GM19023 (cell line): Measurements from ENCODE around the gene MAD2L2.
"Not testable (repeated sequence)": the region's sequence is repeated elsewhere in the genome, so short reads cannot be mapped to it uniquely, and the experiment has no call there.

Experiments used
- ATAC-seq: cut with Tn5 transposase; IDR thresholded peaks from one replicate; pipeline ENCODE4 v1.9.1; 2021; ENCODE audit warnings: mild to moderate bottlenecking, moderate library complexity; ENCODE audit not compliant: unreplicated experiment

MAD2L2 gene

DNA sequence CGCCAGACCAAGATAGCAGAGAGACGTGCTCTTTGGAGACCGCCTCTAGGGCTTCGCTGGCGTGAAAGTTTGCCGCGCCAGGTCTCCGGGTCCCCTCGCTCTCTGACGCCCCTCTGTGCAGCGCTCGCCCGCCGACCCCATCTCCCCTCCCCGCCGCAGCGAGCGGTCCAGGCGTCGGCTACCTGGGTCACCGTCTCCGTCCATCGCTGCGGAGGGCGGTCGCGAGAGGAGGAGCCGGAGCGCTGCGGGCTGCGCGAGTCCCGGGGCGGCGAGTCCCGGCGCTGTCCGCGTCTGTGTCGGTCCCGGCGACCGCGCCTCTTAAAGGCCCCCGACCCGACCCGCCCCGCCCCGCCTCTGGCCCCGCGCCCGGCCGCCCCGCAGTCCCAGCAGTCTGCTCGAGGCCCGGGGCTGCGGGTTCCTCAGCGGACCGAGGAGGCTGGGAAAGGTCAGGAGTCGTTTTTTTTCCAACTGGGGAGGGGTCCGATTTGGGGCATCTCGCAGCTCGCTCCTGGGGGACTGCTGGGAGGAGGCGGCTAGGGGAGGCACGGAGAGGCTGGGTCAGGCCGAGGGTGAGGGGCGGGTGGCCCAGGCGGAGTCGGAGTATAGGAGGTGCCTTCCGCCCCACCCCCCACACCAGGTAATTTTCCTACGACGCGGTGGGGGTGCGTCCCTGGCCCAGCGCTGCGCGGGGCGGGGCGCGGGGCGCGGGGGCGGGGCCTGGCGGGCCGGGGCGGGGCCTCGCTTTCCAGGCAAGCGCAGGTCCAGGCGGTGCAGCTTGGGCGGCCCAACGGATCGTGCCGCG, 26.6 kb downstream of the MAD2L2 start, which contains the start of the genes FBXO2 and FBXO44:
TSS of gene FBXO2 (minus strand) at position 293 of the 802 bp plus-strand sequence. CDS start at position 204, 89 bp downstream.
TSS of gene FBXO44 (plus strand) at position 741 of the 802 bp plus-strand sequence. CDS start 959 bp downstream, outside the sequence.
- peak; percentile 70 for ATAC-seq

DNA sequence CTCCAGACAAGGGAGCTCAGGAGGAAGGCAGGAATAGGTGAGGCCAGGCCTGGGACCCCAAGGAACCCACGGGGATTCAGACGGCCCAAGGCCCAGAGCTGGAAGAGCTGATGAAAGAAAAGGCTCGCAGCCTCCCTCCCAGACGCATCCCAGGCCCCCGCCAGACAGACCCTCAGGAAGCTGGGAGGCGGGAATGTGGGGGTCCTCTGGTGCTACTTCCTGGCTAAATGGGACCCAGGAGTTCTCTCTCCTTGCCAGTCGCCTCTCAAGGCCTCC, 27.1 kb downstream of the MAD2L2 start:
- no peak for ATAC-seq

DNA sequence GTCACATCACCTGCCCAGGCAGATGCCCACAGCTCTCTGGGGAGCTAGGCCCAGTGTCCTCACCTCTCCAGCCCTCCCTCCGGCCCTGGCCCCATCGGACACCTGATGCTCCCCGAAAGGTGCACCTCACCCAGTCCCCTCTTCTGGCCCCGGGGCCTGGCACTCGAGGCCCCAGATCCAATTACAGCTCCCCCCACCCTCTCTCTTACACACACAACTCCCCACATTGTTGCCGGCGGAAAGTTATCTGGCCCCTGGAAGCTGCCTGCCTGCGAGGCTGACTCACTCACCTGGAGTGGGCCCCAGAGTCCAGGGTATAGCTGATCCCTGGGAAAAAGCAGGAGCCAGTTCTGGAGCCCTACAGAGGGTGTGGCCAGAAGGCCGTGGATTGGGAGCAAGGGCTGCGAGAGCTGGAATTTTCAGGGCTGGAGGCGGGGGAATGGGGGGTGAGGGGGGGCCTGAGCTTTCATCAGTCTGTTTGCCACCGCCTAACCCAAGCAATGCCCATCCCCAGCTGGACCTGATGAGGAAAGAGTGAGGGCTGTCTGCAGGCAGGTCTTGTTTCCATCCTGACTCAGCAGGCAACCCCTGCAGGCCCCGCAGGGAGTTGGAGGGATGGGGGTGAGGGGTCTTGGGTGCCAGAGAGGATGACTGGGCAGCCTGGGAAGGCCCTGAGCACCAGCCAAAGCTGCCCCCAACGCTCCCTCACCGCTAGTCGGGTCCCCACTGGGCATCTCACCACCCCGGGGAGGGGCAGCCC, 27.7 kb downstream of the MAD2L2 start:
- ATAC-seq: no peak

DNA sequence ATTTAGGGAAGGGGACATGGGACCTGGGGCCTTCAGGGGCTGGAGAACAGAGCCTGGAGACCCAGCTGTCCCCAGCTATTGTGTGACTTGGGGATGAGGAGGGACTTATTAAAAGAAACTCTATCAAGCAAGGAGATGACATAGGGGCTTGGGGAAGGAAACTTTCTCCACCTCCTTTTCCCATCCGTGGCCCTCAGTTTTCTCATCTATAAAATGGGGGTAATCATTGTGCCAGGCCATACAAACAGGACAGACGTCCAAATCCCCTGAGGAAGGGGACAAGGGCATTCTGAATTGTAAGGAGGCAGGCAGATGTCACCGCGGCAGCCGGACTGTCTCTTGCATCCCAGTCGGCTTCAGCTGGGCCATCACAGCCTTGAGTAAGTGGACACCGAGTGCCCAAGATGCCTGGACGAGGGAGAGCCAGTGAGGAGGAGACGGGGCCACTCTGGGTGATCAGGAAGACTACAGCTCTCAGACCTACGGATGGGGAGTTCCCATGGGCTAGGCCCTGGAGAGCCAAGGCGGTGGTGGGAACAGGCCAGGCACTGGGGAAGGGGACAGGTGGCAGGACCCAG, 28.7 kb downstream of the MAD2L2 start:
- ATAC-seq: no peak

DNA sequence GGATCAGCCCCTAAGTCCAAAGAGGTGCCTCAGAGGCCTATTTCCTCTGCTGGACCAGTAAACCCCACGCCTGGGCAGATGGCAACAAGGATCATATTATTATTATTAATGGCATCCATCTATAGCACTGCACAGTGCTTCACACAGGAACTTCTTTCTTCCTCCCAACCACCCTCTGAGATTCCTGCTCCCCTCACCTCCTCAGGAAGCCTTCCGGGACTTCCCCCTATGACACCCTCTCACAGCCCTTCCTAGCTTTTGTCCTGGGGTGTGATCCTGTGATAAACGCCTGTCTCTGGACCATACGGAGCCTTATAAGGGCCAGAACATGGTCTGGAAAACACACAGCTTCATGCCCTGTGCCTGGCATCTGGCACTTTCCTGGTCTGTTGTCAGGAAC, 29.9 kb downstream of the MAD2L2 start:
- no peak for ATAC-seq

- ATAC-seq: no peak
These were observed 30.5 kb downstream of the MAD2L2 start for GRCh38 chr1:11650331-11650991.

DNA sequence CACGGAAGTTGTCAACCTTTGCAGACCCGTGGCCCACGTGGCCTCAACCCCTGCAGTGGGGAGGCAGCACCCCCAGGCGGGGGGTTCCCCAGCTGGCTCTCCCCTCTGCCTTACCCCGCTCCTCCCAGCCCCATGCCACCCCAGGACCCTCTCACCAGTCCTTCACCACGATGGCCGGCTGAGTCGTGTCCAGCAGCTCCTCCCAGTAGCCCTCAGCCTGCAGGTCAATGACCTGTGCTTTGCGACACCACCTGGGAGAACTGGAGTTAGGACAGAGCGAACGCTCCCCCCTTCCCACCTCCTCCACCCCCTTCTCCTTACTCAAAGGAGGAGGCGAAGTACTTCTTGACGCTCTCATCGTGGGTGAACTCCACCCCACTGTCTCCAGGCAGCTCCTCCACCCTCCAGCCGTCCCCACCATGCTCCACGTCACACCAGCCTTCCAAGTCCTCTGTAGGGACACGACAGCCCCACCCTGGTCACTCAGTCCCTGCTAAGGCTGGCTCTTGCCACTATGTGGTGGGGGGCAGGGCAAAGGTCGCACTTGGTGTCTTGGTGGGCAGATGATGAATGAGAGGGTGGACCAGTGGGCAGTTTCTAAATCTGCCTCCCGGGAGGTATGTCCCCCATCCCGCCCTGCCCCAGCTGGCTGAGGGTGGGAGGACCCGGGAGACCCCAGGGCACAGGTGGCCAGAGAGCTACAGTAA, 31.2 kb downstream of the MAD2L2 start:
- no peak for ATAC-seq

- no peak for ATAC-seq
These were observed 31.7 kb downstream of the MAD2L2 start for GRCh38 chr1:11649237-11649623.

- no peak for ATAC-seq
These were observed 32.2 kb downstream of the MAD2L2 start for GRCh38 chr1:11648732-11649158.

DNA sequence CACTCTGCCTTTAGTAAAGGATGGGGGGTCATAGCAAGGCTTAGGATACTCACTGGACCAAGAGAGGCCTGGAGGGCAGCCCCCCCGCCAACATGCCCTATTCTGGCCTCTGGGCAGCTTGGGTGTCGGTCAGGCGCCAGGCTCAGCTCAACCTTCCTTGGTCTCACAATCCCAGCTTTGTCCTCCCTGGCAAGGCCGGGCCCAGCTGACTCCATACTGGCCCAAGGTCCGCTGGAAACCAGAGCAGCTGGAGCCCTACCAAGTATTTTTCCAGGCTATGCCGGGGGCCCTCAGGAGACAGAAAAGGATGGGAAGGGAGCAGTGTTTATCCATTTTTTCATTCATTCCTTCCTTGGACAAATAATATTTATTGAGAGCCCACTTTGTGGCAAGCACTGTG, 32.9 kb downstream of the MAD2L2 start:
- no peak for ATAC-seq

DNA sequence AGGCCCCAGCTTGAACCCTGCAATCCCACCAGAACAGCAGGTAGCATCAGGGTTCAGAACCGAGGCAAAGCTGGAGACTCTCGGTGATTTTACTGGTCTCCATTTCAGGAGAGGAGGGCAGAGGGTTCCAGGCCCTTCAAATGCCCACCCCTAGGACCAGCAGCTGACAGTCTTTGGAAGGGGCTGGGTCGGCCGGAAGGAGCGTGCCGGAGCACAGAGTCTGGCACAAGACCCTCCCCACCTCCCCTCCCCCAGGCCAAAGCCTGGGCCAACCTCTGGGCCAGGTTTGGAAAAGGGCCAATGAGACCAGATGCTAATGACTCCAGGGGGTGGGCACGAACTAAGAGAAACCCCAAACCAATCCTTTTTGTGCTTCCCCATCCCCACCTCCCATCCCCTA, 33.6 kb downstream of the MAD2L2 start:
- ATAC-seq: no peak

DNA sequence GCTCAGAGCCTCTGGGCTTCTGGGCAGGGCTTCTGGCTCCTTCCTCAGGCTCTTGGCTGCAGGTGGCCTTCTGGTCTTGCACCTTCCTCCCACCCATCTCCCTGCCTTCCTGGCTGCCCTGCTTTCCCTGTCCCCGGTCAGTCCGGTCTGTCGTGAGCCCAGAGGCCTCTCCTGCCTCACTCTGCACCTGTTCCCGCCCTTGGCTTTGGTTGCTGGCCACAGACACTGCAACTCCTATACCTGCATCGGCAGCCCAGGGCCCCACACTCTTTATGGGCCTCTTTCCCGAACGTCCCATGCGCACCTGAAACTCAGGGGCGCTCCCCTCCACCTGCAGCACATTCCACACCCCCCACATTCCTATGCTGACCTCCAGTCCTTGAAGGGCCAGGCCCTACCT, 34.6 kb downstream of the MAD2L2 start:
- no peak for ATAC-seq

DNA sequence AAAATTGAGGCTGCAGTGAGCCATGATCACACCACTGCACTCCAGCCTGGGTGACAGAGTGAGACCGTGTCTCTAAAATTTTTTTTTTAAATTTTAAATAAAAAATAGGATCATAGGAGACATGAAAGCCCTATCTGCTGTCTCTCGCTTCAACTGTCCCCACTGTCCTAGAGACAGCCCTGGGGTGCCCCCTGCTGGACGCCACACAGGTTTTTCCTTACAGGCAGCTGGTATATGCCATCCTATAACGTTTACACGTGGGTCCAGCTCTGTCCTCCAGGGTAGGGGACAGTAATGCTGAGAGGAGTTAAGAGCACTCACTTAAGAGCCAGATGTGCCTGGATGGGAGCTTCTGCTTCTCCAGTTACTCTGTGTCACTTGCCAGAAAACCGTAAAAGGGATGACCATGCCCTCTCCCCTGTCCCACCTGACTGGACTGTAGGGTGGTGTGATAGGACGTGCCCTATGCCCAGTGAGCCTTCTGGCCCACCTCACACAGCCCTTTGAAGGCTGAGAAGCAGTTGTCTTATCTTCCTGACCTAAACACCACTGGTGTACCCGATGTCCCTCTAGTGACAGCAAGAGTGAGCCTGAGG, 35.2 kb downstream of the MAD2L2 start:
- no peak for ATAC-seq

- ATAC-seq: no peak
These were observed 35.7 kb downstream of the MAD2L2 start for GRCh38 chr1:11645270-11645669.

DNA sequence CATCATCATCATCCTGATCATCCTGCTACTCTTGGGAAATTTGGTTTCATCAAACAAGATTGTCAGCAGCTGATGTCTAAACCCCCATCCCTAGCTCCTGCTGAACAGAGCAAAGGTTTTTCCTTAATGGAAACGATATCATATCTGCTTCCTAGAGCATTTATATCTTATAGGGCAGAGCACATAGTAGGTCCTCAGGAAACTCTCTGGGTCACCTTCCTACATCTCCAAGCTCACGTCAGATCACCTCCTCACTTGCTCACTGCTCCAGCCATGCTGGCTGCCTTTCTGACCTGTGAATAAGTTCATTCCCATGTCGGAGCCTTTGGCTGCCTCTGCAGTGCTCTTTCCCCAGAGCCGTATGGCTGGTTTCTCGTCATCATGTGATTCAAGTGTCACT, 37.2 kb downstream of the MAD2L2 start:
- no peak for ATAC-seq

DNA sequence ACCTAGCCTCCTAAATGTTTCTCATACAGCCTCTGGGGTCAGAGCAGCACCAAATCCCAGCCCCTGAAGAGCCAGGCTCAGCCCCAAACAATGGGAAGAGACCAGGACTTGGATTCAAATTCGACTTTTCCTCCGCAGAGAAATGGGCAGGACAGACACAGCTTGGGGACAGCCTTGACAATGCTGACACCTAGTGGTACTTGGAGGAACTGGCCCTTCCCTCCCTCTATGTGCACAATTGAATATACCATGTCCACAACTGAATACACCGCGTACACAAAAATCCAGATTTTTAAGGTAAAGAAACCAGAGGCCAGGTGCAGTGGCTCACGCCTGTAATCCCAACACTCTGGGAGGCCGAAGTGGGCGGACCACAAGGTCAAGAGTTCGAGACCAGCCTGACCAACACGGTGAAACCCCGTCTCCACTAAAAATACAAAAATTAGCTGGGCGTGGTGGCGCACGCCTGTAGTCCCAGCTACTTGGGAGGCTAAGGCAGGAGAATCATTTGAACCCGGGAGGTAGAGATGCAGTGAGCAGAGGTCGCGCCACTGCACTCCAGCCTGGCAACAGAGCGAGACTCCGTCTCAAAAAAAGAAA, 38.4 kb downstream of the MAD2L2 start:
- not testable (repeated sequence) for ATAC-seq

DNA sequence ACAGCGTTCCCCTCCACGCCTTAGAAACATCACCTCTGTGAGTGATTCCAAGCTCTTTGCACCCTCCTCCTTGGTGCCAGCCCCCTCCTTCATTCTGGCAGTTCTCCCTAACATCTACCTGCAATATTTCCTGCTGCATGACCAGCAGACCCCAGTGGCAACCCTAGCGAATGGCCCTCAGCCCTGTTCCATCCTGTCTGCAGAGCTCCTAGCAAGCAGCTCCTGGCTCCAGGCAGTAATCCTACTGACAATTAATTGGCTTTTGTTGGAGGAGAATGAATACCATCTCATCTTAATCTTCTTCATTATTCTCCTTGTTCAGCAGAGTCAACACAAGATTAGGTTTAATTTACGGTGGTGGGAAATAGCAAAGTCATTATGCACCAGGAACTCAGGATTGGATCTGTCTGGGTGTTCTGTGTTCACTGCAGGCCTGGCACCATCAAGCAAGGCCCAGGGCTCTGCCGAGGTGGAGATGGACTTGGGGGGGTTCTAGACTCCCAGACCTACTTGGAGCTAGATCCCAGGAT, 39.1 kb downstream of the MAD2L2 start:
- ATAC-seq: no peak

GRCh38 chr1:11640944-11641343, 40.0 kb downstream of the MAD2L2 start:
- ATAC-seq: no peak

- ATAC-seq: no peak
These were observed 40.8 kb downstream of the MAD2L2 start for GRCh38 chr1:11640101-11640500.

DNA sequence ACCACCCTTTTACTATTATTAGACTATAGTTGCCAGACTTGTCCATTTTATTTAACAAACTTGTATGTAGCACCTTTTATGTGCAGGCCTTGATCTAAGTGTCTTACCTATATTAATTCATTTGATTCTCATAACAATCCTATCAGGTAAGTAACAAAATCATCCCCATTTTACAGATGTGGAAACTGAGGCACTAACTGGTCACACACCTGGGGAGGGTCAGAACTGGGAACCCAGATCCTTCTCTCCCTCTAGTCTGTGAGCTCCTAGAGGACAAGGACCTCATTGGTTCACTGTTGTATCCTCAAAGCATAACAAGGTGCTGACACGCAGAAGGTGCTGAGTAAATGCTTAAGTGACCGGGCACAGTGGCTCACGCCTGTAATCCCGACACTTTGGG, 41.6 kb downstream of the MAD2L2 start:
- no peak for ATAC-seq
